Parathyroid adenoma (tissue), 2 donors: ENCODE measurements around the gene WWOX.

Experiments
- H2AFZ ChIP-seq: fragments of 300-600 bp; sonication (generic); one replicate; pipeline ENCODE4 v1.7.0; 2017; ENCODE audit warnings: antibody characterized with exemption, mild to moderate bottlenecking
- H3K27ac ChIP-seq: fragments of 300-600 bp; sonication (generic); one replicate; pipeline ENCODE4 v1.7.0; 2017
- H3K27me3 ChIP-seq: fragments of 300-600 bp; sonication (generic); one replicate; pipeline ENCODE4 v1.7.0; 2017; ENCODE audit warnings: low read length; ENCODE audit not compliant: control insufficient read depth, insufficient read depth
- H3K36me3 ChIP-seq: fragments of 300-600 bp; sonication (generic); one replicate; pipeline ENCODE4 v1.7.0; 2017; ENCODE audit warnings: low read length; ENCODE audit not compliant: control insufficient read depth, insufficient read depth
- H3K4me1 ChIP-seq: fragments of 300-600 bp; sonication (generic); one replicate; pipeline ENCODE4 v1.7.0; 2017; ENCODE audit warnings: control low read depth
- H3K4me2 ChIP-seq: fragments of 300-600 bp; sonication (generic); one replicate; pipeline ENCODE4 v1.7.0; 2017; ENCODE audit warnings: low read length
- H3K4me3 ChIP-seq: fragments of 300-600 bp; sonication (generic); one replicate; pipeline ENCODE4 v1.7.0; 2017; ENCODE audit warnings: low read depth, low read length
- H3K79me2 ChIP-seq: fragments of 300-600 bp; sonication (generic); one replicate; pipeline ENCODE4 v1.7.0; 2017; ENCODE audit warnings: control low read depth
- H3K9ac ChIP-seq: fragments of 300-600 bp; sonication (generic); one replicate; pipeline ENCODE4 v1.7.0; 2017; ENCODE audit warnings: mild to moderate bottlenecking
- H3K9me3 ChIP-seq: fragments of 300-600 bp; sonication (generic); one replicate; pipeline ENCODE4 v1.7.0; 2017; ENCODE audit warnings: low read length; ENCODE audit not compliant: control insufficient read depth
- TF ChIP-seq, protein P1 (sequence below): fragments of 300-600 bp; sonication (generic); IDR thresholded peaks from one replicate; pipeline ENCODE4 v1.7.0; 2017; ENCODE audit warnings: antibody characterized with exemption, mild to moderate bottlenecking
- donor health status: primary hyperparathyroidism.

The WWOX gene

GRCh38 chr16:78180349-78180748 is 80.9 kb downstream of the WWOX start:
- H2AFZ ChIP-seq, result no peak overlapping the region
- no peak overlapping the region for H3K27ac ChIP-seq
- no peak overlapping the region for H3K4me2 ChIP-seq
- H3K36me3 ChIP-seq, result no peaks in the 10 kb centered on the region
- TF ChIP-seq, protein P1, sequence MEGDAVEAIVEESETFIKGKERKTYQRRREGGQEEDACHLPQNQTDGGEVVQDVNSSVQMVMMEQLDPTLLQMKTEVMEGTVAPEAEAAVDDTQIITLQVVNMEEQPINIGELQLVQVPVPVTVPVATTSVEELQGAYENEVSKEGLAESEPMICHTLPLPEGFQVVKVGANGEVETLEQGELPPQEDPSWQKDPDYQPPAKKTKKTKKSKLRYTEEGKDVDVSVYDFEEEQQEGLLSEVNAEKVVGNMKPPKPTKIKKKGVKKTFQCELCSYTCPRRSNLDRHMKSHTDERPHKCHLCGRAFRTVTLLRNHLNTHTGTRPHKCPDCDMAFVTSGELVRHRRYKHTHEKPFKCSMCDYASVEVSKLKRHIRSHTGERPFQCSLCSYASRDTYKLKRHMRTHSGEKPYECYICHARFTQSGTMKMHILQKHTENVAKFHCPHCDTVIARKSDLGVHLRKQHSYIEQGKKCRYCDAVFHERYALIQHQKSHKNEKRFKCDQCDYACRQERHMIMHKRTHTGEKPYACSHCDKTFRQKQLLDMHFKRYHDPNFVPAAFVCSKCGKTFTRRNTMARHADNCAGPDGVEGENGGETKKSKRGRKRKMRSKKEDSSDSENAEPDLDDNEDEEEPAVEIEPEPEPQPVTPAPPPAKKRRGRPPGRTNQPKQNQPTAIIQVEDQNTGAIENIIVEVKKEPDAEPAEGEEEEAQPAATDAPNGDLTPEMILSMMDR, result no peak
- no peaks in the 10 kb centered on the region for H3K9me3 ChIP-seq
- no peaks in the 10 kb centered on the region for H3K79me2 ChIP-seq
- H3K9ac ChIP-seq, result no peak overlapping the region
- no peaks in the 10 kb centered on the region for H3K4me1 ChIP-seq
- no peak overlapping the region for H3K4me3 ChIP-seq
- no peaks in the 10 kb centered on the region for H3K27me3 ChIP-seq

DNA sequence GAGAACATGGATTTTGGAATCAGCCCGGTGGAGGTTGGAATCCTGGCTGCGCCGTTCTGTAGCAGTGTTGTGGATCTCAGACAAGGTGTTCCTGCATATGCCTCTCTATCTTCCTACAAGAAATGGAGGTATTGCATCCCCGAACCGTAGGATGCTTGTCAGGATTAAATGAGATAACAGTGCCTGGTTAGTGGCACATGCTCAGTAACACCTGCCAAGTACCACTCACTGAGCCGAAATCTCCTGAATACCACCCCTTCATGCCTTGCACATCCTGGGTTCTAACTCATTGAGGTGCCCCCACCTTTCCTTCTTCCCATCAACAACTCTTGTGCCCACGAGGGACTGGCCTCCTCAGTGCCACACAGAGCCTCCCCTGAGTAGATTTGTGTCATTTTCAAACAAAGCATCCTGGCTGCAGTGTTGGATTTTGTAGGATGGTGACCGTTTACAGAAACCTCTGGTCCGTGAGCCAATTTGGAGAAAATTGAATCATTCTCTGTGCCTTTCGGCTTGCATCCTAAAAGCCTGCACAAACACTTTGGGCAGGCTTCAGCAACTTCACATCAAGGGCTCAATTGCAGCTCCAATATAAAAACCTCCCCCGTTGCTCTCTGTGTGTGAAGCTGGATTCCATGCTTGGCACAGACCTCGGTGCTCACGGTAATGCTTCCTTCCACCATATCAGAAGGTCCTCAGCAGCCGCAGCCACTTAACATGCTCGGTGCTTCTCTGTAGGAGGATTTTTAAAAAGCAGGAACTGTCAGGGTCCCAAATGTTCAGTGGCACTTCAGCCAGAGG is 84.2 kb downstream of the WWOX start:
- TF ChIP-seq, protein P1, result no peak
- H3K27ac ChIP-seq, result no peak overlapping the region
- H2AFZ ChIP-seq, result no peak overlapping the region
- H3K9me3 ChIP-seq, result no peaks in the 10 kb centered on the region
- H3K4me1 ChIP-seq, result no peaks in the 10 kb centered on the region
- no peaks in the 10 kb centered on the region for H3K36me3 ChIP-seq
- no peaks in the 10 kb centered on the region for H3K79me2 ChIP-seq
- H3K4me3 ChIP-seq, result no peak overlapping the region
- no peak overlapping the region for H3K9ac ChIP-seq
- no peaks in the 10 kb centered on the region for H3K27me3 ChIP-seq
- no peak overlapping the region for H3K4me2 ChIP-seq

DNA sequence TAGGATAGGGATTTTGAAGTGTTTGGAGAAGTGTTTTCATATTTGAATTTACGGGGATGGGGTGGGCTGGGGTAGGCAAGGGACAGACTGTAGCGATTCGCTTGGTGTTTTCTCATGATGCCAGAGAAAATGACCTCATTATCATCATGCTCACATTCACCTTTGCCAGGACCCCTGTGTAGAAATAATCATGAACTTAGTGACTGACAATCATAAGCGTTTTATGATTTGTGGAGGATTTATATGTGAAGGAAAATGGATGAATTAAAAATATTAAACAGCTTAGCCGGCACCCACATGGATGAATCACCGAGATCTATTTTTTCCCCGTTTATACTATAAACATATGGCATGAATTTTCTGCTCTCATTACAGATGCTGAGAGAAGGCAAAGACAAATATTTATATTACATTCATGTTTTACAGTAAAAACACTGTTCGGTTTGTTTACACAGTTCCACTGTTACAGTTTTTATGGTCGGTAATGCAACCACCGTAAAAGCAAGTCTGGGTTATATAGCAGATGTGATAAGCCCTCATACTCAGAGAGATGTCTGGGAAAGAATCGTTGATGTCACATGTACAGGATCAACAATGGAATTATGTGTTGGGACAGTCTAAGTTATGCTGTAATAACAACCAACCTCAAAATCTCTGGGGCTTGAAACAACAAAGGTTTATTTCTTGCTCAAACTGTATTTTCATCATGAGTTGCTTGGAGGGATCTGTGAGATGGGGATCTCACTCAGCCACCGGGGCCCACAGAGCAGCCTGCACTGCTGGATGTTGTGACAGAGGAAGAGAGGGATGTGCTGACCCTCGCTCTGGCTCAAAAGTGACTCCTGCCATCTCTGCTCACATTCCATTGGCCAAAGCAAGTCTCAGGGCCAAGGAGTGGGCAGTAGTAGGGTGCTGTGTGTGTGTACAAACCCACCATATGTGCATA is 85.1 kb downstream of the WWOX start:
- H3K79me2 ChIP-seq, result no peaks in the 10 kb centered on the region
- H3K9me3 ChIP-seq, result no peaks in the 10 kb centered on the region
- no peak overlapping the region for H3K9ac ChIP-seq
- no peak overlapping the region for H2AFZ ChIP-seq
- TF ChIP-seq, protein P1, result no peak
- no peak overlapping the region for H3K27ac ChIP-seq
- no peaks in the 10 kb centered on the region for H3K27me3 ChIP-seq
- H3K4me3 ChIP-seq, result no peak overlapping the region
- no peaks in the 10 kb centered on the region for H3K36me3 ChIP-seq
- H3K4me1 ChIP-seq, result no peaks in the 10 kb centered on the region
- H3K4me2 ChIP-seq, result no peak overlapping the region

GRCh38 chr16:78189121-78189520 is 89.7 kb downstream of the WWOX start:
- no peak overlapping the region for H3K9ac ChIP-seq
- no peaks in the 10 kb centered on the region for H3K9me3 ChIP-seq
- TF ChIP-seq, protein P1, result no peak
- no peaks in the 10 kb centered on the region for H3K4me1 ChIP-seq
- H3K4me2 ChIP-seq, result no peak overlapping the region
- H3K36me3 ChIP-seq, result no peaks in the 10 kb centered on the region
- no peak overlapping the region for H3K4me3 ChIP-seq
- H3K27me3 ChIP-seq, result no peaks in the 10 kb centered on the region
- no peak overlapping the region for H3K27ac ChIP-seq
- H2AFZ ChIP-seq, result no peak overlapping the region
- no peaks in the 10 kb centered on the region for H3K79me2 ChIP-seq
